Measurements from ENCODE around the gene OTOGL.

OTOGL gene

DNA sequence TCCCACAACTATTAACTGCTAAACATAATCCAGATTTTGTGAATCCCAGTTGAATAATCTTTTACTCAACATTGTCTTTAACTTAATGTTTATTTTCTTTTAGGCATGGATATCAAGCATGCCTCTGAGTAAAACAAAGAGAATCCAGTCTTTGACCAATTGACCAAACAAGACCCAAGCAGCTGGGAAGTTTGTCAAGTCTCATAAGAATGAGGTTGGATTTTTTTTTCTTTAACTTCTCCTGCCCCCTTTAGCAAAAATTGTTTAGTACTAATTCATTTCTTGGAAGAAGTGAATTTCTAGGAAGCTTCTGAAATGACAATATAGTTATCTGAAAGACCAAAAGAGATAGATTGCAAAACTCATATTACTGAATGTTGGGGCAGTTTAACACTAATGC is 89.9 kb downstream of the OTOGL start:
- H3K9ac ChIP-seq (ENCODE audit: low read depth, low read length, poor library complexity, severe bottlenecking), result no peak overlapping the region
- no peaks in the 10 kb centered on the region for H3K27me3 ChIP-seq (ENCODE audit: insufficient read depth, low read length, poor library complexity, severe bottlenecking)
- H3K36me3 ChIP-seq (ENCODE audit: insufficient read depth, low read length), result no peaks in the 10 kb centered on the region
- H3K4me3 ChIP-seq (ENCODE audit: low read length, poor library complexity, severe bottlenecking), result no peak overlapping the region
- H4K20me1 ChIP-seq (ENCODE audit: insufficient read depth, low read length, poor library complexity, severe bottlenecking), result no peaks in the 10 kb centered on the region
- no peaks in the 10 kb centered on the region for H3K9me2 ChIP-seq (replicated peaks; ENCODE audit: low read depth, low read length)
- H3K4me1 ChIP-seq (ENCODE audit: insufficient read depth, low read length, poor library complexity, severe bottlenecking), result peaks cover 5% of the 10 kb centered on the region
- no peaks in the 10 kb centered on the region for H3K79me2 ChIP-seq (ENCODE audit: insufficient read depth, low read length)
- TF ChIP-seq EZH2phosphoT487 (IDR thresholded peaks at IDR 0.05; ENCODE audit: borderline replicate concordance), result no peak
- TF ChIP-seq, protein P1, sequence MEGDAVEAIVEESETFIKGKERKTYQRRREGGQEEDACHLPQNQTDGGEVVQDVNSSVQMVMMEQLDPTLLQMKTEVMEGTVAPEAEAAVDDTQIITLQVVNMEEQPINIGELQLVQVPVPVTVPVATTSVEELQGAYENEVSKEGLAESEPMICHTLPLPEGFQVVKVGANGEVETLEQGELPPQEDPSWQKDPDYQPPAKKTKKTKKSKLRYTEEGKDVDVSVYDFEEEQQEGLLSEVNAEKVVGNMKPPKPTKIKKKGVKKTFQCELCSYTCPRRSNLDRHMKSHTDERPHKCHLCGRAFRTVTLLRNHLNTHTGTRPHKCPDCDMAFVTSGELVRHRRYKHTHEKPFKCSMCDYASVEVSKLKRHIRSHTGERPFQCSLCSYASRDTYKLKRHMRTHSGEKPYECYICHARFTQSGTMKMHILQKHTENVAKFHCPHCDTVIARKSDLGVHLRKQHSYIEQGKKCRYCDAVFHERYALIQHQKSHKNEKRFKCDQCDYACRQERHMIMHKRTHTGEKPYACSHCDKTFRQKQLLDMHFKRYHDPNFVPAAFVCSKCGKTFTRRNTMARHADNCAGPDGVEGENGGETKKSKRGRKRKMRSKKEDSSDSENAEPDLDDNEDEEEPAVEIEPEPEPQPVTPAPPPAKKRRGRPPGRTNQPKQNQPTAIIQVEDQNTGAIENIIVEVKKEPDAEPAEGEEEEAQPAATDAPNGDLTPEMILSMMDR (conservative IDR thresholded peaks at IDR 0.05; ENCODE audit: low read length), result no peak
- no peaks in the 10 kb centered on the region for H3K9me3 ChIP-seq (ENCODE audit: insufficient read depth, low read depth, low read length)
- no peaks in the 10 kb centered on the region for H3F3A ChIP-seq (ENCODE audit: low read depth)
- no peak overlapping the region for H2AFZ ChIP-seq (ENCODE audit: low read length)
- no peak overlapping the region for H3K4me2 ChIP-seq (ENCODE audit: low read depth, low read length, poor library complexity, severe bottlenecking)

GRCh38 chr12:80190001-80190400 is 90.7 kb downstream of the OTOGL start:
- H3K4me2 ChIP-seq (ENCODE audit: low read depth, low read length, poor library complexity, severe bottlenecking), result no peak overlapping the region
- no peak overlapping the region for H2AFZ ChIP-seq (ENCODE audit: low read length)

DNA sequence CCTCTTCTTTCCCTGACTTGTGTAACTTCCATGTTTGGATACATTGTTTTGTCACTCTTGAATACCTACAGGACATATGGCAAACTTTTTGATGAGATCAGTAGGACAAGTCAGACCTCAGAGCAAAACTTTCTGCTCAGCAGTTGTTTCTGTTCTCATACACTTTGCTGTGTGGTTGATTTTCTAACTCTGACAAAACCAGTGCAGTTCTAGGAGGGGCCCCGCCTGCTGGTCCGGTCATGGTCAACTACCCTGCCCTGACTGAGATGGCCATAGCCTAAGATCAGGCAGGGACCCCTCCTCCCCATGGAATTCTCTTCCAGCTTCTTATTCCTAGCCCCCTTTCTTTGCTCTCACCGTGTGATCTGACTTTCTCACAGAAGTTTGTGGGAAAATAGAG is 92.8 kb downstream of the OTOGL start:
- Histone ChIP-seq H3K9ac (ENCODE audit: low read depth, low read length, poor library complexity, severe bottlenecking) (no peak overlapping the region), H3K9me2 (replicated peaks; ENCODE audit: low read depth, low read length) (no peaks in the 10 kb centered on the region), H3K4me3 (ENCODE audit: low read length, poor library complexity, severe bottlenecking) (no peak overlapping the region), H3F3A (ENCODE audit: low read depth) (no peaks in the 10 kb centered on the region), H3K4me1 (ENCODE audit: insufficient read depth, low read length, poor library complexity, severe bottlenecking) (no peaks in the 10 kb centered on the region), H3K9me3 (ENCODE audit: insufficient read depth, low read depth, low read length) (no peaks in the 10 kb centered on the region), H2AFZ (ENCODE audit: low read length) (no peak overlapping the region), H3K27me3 (ENCODE audit: insufficient read depth, low read length, poor library complexity, severe bottlenecking) (no peaks in the 10 kb centered on the region), H3K79me2 (ENCODE audit: insufficient read depth, low read length) (no peaks in the 10 kb centered on the region), H4K20me1 (ENCODE audit: insufficient read depth, low read length, poor library complexity, severe bottlenecking) (no peaks in the 10 kb centered on the region), H3K4me2 (ENCODE audit: low read depth, low read length, poor library complexity, severe bottlenecking) (no peak overlapping the region), H3K36me3 (ENCODE audit: insufficient read depth, low read length) (no peaks in the 10 kb centered on the region)
- TF ChIP-seq EZH2phosphoT487 (IDR thresholded peaks at IDR 0.05; ENCODE audit: borderline replicate concordance), result no peak
- TF ChIP-seq, protein P1 (conservative IDR thresholded peaks at IDR 0.05; ENCODE audit: low read length), result no peak

More at GRCh38 chr12:80190001-80190400, 90.7 kb downstream of the OTOGL start:
- H3K4me3 ChIP-seq (ENCODE audit: low read length, poor library complexity, severe bottlenecking), result no peak overlapping the region
- TF ChIP-seq, protein P1 (conservative IDR thresholded peaks at IDR 0.05; ENCODE audit: low read length), result no peak
- no peak for TF ChIP-seq EZH2phosphoT487 (IDR thresholded peaks at IDR 0.05; ENCODE audit: borderline replicate concordance)
- H3K9me3 ChIP-seq (ENCODE audit: insufficient read depth, low read depth, low read length), result no peaks in the 10 kb centered on the region
- H3K4me1 ChIP-seq (ENCODE audit: insufficient read depth, low read length, poor library complexity, severe bottlenecking), result peaks cover 5% of the 10 kb centered on the region
- H3F3A ChIP-seq (ENCODE audit: low read depth), result no peaks in the 10 kb centered on the region
- no peaks in the 10 kb centered on the region for H3K79me2 ChIP-seq (ENCODE audit: insufficient read depth, low read length)
- no peaks in the 10 kb centered on the region for H3K9me2 ChIP-seq (replicated peaks; ENCODE audit: low read depth, low read length)
- H3K36me3 ChIP-seq (ENCODE audit: insufficient read depth, low read length), result no peaks in the 10 kb centered on the region
- H3K27me3 ChIP-seq (ENCODE audit: insufficient read depth, low read length, poor library complexity, severe bottlenecking), result no peaks in the 10 kb centered on the region
- H4K20me1 ChIP-seq (ENCODE audit: insufficient read depth, low read length, poor library complexity, severe bottlenecking), result no peaks in the 10 kb centered on the region
- no peak overlapping the region for H3K9ac ChIP-seq (ENCODE audit: low read depth, low read length, poor library complexity, severe bottlenecking)
